ENCODE results near the gene TMEM221. TPM values are rescaled to one million over a fixed set of nuclear protein-coding genes. Genes with fewer than 3 reads are reported as not detected.
A peak's percentile ranks its signal among the peaks of the same experiment; 100 is the strongest.

The TMEM221 gene
- total RNA-seq, 1 experiment from 2014 or later, result 0.39 TPM

DNA sequence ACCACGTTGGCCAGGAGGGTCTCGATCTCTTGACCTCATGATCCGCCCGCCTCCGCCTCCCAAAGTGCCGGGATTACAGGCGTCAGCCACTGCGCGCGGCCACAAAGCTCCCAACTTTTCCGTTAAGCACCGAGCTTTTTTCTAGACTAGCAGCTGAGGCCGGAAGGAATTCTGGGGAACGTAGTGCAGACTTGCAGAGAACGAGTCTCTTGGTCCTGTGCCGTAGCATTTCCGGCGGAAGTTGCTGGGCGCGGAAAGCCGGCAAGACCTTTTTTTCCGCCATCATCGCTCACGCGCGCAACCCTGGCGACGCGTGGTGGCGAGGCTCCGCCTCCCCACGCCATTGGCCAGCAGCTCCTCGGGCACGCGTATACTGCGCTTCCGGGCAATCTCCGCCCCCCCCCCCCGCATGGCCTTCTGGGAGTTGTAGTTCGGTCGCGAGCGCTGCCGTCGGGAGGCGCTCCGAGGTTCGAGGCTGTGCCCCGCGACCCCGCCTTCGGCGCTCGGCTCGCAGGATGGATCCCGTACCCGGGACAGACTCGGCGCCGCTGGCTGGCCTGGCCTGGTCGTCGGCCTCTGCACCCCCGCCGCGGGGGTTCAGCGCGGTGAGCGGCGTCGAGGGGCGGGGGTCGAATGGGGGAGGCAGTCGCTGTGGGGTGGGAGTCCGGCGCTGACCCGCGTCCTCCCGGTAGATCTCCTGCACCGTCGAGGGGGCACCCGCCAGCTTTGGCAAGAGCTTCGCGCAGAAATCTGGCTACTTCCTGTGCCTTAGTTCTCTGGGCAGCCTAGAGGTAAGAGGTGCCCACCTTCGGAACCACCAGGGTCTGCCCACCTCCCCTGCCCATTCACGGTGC lies 28.6 kb downstream of the TMEM221 start, which contains the start of gene MVB12A:
Gene MVB12A (plus strand): TSS at position 427 of the 854 bp plus-strand sequence. CDS start 89 bp downstream, at position 516.
- POLR2A ChIA-PET, result interaction anchor here (0.6 to 0.7 kb wide), 3 partner anchors 13 to 185 kb away, joined by 3 to 5 read pairs (median 3); no protein-coding TSS in a partner anchor
- CTCF ChIA-PET, result interaction anchor here (0.6 kb wide), 1 partner anchor 35 kb away, joined by 4 read pairs; no protein-coding TSS in a partner anchor
- Histone ChIP-seq H3K27me3 (ENCODE audit: control insufficient read depth, insufficient read depth, low read length) (no peaks in the 10 kb centered on the region), H3K27ac (ENCODE audit: low read length) (peak within 1 kb of the TSS; percentile 96), H3K4me1 (ENCODE audit: control insufficient read depth, insufficient read depth, low read length) (peaks cover 6% of the 10 kb centered on the region; the same call in 1 of the 2 replicates), H3K9me3 (ENCODE audit: control insufficient read depth, insufficient read depth, low read depth, low read length) (no peaks in the 10 kb centered on the region), H3K4me3 (ENCODE audit: low read depth in 2 of 2, low read length in 2 of 2) (peak within 1 kb of the TSS; percentile 78), H3K36me3 (ENCODE audit: control insufficient read depth, insufficient read depth, low read length) (no peaks in the 10 kb centered on the region; the same call in 1 of the 2 replicates)
- BruUV-seq (replicated peaks), result no TSS peak
- in situ Hi-C loops (cut with HindIII; ENCODE audit: low pct_unique_long_range_greater_than_20kb, low sequenced_read_pairs) (no loop called here), intact Hi-C loops (cut with micrococcal nuclease; ENCODE audit: unreplicated experiment) (no loop called here)
- TF ChIP-seq, protein P1, sequence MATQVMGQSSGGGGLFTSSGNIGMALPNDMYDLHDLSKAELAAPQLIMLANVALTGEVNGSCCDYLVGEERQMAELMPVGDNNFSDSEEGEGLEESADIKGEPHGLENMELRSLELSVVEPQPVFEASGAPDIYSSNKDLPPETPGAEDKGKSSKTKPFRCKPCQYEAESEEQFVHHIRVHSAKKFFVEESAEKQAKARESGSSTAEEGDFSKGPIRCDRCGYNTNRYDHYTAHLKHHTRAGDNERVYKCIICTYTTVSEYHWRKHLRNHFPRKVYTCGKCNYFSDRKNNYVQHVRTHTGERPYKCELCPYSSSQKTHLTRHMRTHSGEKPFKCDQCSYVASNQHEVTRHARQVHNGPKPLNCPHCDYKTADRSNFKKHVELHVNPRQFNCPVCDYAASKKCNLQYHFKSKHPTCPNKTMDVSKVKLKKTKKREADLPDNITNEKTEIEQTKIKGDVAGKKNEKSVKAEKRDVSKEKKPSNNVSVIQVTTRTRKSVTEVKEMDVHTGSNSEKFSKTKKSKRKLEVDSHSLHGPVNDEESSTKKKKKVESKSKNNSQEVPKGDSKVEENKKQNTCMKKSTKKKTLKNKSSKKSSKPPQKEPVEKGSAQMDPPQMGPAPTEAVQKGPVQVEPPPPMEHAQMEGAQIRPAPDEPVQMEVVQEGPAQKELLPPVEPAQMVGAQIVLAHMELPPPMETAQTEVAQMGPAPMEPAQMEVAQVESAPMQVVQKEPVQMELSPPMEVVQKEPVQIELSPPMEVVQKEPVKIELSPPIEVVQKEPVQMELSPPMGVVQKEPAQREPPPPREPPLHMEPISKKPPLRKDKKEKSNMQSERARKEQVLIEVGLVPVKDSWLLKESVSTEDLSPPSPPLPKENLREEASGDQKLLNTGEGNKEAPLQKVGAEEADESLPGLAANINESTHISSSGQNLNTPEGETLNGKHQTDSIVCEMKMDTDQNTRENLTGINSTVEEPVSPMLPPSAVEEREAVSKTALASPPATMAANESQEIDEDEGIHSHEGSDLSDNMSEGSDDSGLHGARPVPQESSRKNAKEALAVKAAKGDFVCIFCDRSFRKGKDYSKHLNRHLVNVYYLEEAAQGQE (IDR thresholded peaks at IDR 0.05; ENCODE audit: insufficient read depth in 1 of 2, low read depth in 2 of 2, low read length in 1 of 2), result no peak
- TF ChIP-seq, protein P2, sequence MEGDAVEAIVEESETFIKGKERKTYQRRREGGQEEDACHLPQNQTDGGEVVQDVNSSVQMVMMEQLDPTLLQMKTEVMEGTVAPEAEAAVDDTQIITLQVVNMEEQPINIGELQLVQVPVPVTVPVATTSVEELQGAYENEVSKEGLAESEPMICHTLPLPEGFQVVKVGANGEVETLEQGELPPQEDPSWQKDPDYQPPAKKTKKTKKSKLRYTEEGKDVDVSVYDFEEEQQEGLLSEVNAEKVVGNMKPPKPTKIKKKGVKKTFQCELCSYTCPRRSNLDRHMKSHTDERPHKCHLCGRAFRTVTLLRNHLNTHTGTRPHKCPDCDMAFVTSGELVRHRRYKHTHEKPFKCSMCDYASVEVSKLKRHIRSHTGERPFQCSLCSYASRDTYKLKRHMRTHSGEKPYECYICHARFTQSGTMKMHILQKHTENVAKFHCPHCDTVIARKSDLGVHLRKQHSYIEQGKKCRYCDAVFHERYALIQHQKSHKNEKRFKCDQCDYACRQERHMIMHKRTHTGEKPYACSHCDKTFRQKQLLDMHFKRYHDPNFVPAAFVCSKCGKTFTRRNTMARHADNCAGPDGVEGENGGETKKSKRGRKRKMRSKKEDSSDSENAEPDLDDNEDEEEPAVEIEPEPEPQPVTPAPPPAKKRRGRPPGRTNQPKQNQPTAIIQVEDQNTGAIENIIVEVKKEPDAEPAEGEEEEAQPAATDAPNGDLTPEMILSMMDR (IDR thresholded peaks at IDR 0.05), result no peak
- TF ChIP-seq POLR2AphosphoS5 (IDR thresholded peaks at IDR 0.05; ENCODE audit: low read depth, low read length) (peak; percentile 68), TCF7L2 (IDR thresholded peaks at IDR 0.05; ENCODE audit: low read depth, low read length) (0 out of 2 replicates have a peak, but pooled peaks have one; percentile 43)
- DNase-seq (ENCODE audit: low read depth, low spot score), result peak; percentile 92
- ATAC-seq, result peak; percentile 93

DNA sequence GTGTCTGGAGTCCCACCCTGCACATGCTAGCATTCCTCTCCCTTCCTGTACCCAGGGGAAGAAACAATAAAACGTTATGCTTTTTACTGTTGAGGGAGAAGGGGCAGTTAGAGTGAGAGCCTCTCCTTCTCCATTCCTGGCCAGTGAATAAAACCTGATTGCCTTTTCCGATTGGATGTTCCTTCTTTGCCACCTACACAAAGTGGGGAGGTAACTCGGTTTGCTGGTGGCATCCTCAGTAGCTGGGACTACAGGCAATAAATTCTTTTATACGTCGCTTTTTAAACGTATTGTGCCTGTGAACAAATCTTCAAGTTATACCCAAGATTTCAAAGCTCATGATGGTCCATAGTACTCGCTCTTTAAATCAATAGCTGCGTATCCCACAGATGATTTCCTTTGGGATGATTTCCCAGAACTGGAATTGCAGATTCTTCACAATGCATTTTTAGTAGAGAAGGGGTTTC lies 29.3 kb downstream of the TMEM221 start:
- Histone ChIP-seq H3K27ac (ENCODE audit: low read length) (peak overlapping the region; percentile 96), H3K4me3 (ENCODE audit: low read depth in 2 of 2, low read length in 2 of 2) (peak overlapping the region; percentile 78), H3K27me3 (ENCODE audit: control insufficient read depth, insufficient read depth, low read length) (no peaks in the 10 kb centered on the region), H3K9me3 (ENCODE audit: control insufficient read depth, insufficient read depth, low read depth, low read length) (no peaks in the 10 kb centered on the region), H3K36me3 (ENCODE audit: control insufficient read depth, insufficient read depth, low read length) (no peaks in the 10 kb centered on the region; the same call in 1 of the 2 replicates), H3K4me1 (ENCODE audit: control insufficient read depth, insufficient read depth, low read length) (peaks cover 6% of the 10 kb centered on the region; the same call in 1 of the 2 replicates)
- in situ Hi-C loops (cut with HindIII; ENCODE audit: low pct_unique_long_range_greater_than_20kb, low sequenced_read_pairs), result no loop called here
- CTCF ChIA-PET, result interaction anchor here (0.5 to 0.6 kb wide), 2 partner anchors 34 to 914 kb away, joined by 4 read pairs; no protein-coding TSS in a partner anchor
- intact Hi-C loops (cut with micrococcal nuclease; ENCODE audit: unreplicated experiment), result no loop called here
- no peak for TF ChIP-seq SIN3A (IDR thresholded peaks at IDR 0.05; ENCODE audit: borderline replicate concordance, insufficient read depth, low read depth, low read length)
- TF ChIP-seq, protein P2 (IDR thresholded peaks at IDR 0.05), result no peak
- ATAC-seq (no peak), DNase-seq (ENCODE audit: low read depth, low spot score) (no peak)
- TSS peak; percentile 97 for BruUV-seq (replicated peaks)
- POLR2A ChIA-PET, result interaction anchor here (0.6 to 0.7 kb wide), 2 partner anchors 12 to 185 kb away, joined by 3 read pairs; no protein-coding TSS in a partner anchor
